Upper lobe of left lung (tissue), 4 donors: ENCODE results near the gene KPNA1.

ENCODE experiments used
- CTCF ChIP-seq, 6 experiments: fragments of 450-650 bp in 4 of 6; fragments of 200-600 bp in 2 of 6; sonication (generic) in 2 of 6; IDR thresholded peaks; one replicate each; pipeline ENCODE4 v1.5.1; 2016 to 2019; ENCODE audit warnings: antibody characterized with exemption in 6 of 6
- EP300 ChIP-seq, 4 donors: sonication (generic); formaldehyde crosslinking; IDR thresholded peaks; one replicate each; pipeline ENCODE4 v1.5.1; 2017; ENCODE audit warnings: antibody characterized with exemption in 4 of 4, control low read depth in 2 of 4
- POLR2A ChIP-seq, 4 donors: fragments of 450-650 bp; IDR thresholded peaks; one replicate each; pipeline ENCODE4 v1.5.1; 2016 to 2017; ENCODE audit warnings: antibody characterized with exemption in 4 of 4, mild to moderate bottlenecking in 2 of 4
- POLR2AphosphoS5 ChIP-seq, 2 donors: sonication (generic); formaldehyde crosslinking; IDR thresholded peaks; one replicate each; pipeline ENCODE4 v1.5.1; 2017; ENCODE audit warnings: antibody characterized with exemption in 2 of 2

- peak in 3 of 4 donors; percentile 67 to 91 (median 69) for TF ChIP-seq POLR2A (IDR thresholded peaks at IDR 0.05)
- peak in 2 of 6 experiments; percentile 8 to 9 for TF ChIP-seq CTCF (IDR thresholded peaks at IDR 0.05)
- TF ChIP-seq POLR2AphosphoS5 (IDR thresholded peaks at IDR 0.05): peak; percentile 93 to 95
- TF ChIP-seq EP300 (IDR thresholded peaks at IDR 0.05): peak in 2 of 4 donors; percentile 75 to 86
Measured at GRCh38 chr3:122564155-122564912, 49.6 kb upstream of the KPNA1 start, which contains the start of the genes DTX3L and PARP9.
